GM18867 (cell line): ENCODE measurements around the gene HELZ2.
"Not testable (repeated sequence)": the region's sequence is repeated elsewhere in the genome, so short reads cannot be mapped to it uniquely, and the experiment has no call there.

Source experiments
- ATAC-seq: cut with Tn5 transposase; IDR thresholded peaks from one replicate; pipeline ENCODE4 v1.9.1; 2021; ENCODE audit warnings: mild to moderate bottlenecking, moderate library complexity; ENCODE audit not compliant: unreplicated experiment

HELZ2 gene

DNA sequence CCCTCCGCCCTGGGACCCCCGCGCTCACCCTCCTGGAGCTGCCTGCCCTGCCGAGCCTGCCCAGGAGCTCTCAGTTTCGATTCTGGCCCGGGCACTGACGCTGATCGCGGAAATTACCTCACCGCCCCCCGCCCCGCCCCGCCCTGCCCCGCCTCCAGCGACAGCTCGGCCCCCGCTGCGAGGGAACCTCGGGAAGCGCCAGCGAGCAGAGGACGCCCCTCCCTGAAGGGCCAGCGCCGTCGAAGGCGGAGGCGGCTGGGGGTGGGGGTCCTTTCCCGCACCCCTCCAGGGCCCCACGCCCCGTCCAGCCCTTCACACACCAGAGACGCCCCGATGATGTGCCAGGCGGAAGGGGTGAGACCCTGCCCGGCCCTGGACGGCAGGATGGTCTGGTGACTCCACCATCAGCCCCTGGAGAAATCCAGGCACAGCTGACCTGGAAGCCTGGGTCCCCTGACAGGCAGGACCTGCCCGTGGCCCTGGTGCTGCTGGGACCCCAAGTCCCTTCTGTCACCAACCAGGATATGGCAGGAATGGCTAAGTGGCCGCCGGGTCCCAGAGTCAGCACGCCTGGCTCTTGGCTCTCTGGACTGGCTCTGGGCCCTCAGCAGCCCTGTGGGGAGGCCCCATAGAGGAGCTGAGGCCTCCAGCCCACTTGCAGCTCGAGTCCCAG is at the start of gene HELZ2:
HELZ2 (minus strand) TSS at position 84 of the 673 bp plus-strand sequence. CDS start 1,854 bp downstream, outside the sequence.
- peak; percentile 54 for ATAC-seq

- no peak for ATAC-seq
Observed at GRCh38 chr20:63622732-63623131, 48.7 kb upstream of the HELZ2 start.

GRCh38 chr20:63622096-63622495 is 48.1 kb upstream of the HELZ2 start:
- ATAC-seq = no peak

DNA sequence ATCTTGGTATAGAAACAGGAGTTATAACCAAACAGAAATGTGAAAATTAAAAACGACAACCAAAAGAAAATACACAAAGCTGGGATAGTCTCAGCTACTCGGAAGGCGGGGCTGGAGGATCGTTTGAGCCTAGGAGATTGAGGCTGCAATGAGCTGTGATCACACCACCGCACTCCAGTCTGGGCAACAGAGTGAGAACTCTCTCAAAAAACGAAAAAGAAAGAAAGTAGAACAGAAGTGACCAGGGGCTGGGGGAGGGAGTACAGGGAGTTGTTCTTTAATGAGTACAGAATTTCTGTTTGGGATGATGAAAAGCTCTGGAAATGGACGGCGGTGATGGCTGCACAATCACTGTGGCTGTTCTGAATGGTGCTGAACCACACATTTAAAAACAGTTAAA is 47.0 kb upstream of the HELZ2 start:
- no peak for ATAC-seq

GRCh38 chr20:63619505-63619904 is 45.5 kb upstream of the HELZ2 start:
- ATAC-seq = no peak

GRCh38 chr20:63619086-63619485 is 45.0 kb upstream of the HELZ2 start:
- no peak for ATAC-seq

DNA sequence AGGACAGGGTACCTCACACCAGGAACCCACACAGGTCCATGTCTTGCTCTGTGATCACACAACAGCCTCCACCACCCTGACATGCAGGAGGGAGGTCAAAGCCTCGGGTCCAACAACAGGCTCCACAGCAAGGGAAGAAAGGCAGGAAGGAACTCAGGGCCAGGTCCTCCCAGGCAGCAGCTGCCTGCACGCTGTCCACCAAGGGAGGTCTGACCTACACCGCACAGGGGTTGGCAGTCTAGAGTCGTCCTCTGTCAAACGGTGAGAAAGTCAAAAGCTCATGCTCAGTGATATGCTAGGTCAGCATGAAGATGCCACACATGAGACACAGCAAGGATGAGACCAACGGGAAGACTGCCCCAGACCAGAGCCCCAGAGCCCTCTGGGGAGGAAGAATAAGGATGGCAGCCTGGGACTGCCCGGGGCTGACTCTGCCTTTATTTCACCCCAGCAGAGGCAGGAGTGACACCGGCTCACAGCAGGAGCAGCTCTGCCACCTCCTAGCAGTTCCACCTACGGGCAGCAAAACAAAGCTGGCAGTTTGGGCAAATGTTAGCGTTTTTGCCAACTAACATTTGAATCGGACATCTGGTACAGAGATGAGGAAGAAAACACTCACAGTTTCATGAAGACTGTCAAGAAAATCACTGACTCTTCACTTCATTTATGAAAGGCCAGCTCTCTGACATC is 44.4 kb upstream of the HELZ2 start:
- ATAC-seq = no peak

DNA sequence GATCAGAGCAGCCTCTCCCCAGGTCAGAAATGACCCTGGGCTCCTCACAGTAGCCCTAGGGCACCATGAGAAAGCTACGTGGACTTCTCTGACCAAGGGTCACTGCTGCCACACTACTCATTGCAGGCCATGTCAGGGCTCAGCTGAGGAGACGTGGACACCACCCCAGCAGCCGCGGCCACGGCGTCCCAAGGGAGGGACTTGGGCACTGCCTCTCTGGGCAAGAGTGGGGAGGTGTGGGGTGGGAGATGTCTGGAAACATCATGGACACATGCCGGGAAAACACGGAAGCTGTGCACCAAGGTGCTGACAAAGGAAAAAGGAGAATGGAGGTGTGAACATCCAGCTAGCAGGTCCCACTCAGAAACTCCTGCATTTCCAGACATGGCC is 43.8 kb upstream of the HELZ2 start:
- no peak for ATAC-seq

GRCh38 chr20:63617092-63617875 is 43.2 kb upstream of the HELZ2 start:
- no peak for ATAC-seq

GRCh38 chr20:63613863-63614594 is 40.0 kb upstream of the HELZ2 start:
- not testable (repeated sequence) for ATAC-seq

GRCh38 chr20:63612276-63612931 is 38.4 kb upstream of the HELZ2 start:
- ATAC-seq = no peak

DNA sequence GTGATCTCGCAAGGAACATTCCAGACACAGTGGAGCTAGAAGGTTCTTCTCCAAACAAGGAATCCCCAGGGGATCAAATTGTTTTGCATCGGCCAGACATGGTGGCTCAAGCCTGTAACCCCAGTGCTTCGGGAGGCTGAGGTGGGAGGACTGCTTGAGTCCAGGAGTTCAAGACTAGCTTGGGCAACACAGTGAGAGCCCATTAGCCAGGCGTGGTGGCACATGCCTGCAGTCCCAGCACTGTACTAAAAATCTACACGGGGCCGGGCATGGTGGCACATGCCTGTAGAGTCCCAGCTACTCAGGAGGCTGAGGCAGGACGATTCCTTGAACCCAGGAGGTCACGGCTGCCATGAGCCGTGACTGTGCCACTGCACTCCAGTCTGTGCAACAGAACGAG is 37.6 kb upstream of the HELZ2 start:
- no peak for ATAC-seq

- no peak for ATAC-seq
Observed at GRCh38 chr20:63610581-63611435, 36.8 kb upstream of the HELZ2 start.

- ATAC-seq = no peak
Observed at GRCh38 chr20:63606686-63607085, 32.6 kb upstream of the HELZ2 start.

GRCh38 chr20:63602321-63602720 is 28.3 kb upstream of the HELZ2 start:
- ATAC-seq = no peak

GRCh38 chr20:63601679-63602078 is 27.6 kb upstream of the HELZ2 start:
- ATAC-seq = not testable (repeated sequence)

GRCh38 chr20:63599396-63600050 is 25.5 kb upstream of the HELZ2 start:
- ATAC-seq = no peak

DNA sequence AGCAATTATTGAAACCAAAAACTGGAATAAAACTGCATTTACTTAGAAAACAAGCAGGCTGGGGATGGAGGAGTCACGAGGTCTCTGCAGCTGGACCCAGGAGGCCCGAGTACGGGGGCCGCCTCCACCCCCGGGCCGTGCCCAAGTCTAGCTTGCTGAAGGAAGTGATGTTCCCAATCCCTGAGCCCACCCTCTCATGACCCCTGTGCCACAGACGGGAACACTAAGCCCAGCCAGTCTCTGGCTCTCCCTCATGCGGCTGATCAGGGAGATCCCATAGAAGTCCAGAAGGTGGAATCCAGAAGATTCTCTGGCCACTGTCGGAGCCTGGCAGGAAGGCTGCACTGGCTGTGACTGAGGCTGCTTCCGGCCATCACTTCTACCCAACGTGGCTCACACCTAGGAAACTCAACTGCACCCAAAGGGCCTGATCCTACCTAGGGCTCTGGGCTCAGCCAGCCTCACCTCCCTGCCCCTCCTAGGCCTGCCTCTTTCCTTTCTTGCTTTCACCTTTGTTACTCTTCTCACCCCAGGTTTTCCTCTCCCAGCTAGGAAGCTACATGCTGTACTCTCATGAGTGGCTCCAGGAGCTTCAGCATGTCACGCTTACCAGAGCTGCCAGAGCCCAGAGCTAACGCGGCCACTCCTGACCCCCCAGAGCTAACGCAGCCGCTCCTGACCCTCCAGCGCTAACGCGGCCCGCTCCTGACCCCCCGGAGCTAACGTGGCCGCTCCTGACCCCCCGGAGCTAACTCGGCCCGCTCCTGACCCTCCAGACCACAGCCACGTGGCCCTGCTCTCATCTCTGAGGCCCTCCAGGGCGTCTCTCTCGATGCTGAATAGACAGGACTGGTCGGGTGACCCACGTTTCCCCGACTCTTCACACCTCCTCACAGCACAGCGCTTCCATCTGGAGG is 24.7 kb upstream of the HELZ2 start:
- no peak for ATAC-seq
